Liver (tissue), 9 donors: ENCODE data around the gene GAD1. TPM values are rescaled to one million over a fixed set of nuclear protein-coding genes. Genes with fewer than 3 reads are reported as not detected.

Source experiments
- DNase-seq: peaks from one replicate; pipeline ENCODE4 v3.0.0-alpha.2; 2017; ENCODE audit warnings: low spot score
- H3K27ac ChIP-seq, 2 donors: one replicate each; pipeline ENCODE4 v1.7.0; 2013; ENCODE audit warnings: inconsistent platforms in 2 of 2, low read length in 2 of 2, control low read depth in 1 of 2, low read depth in 1 of 2, mild to moderate bottlenecking in 1 of 2
- H3K27me3 ChIP-seq, 4 donors: one replicate each; pipeline versions ENCODE4 v1.6.1 to v1.7.0; 2013; ENCODE audit warnings: low read length in 3 of 4, inconsistent platforms in 1 of 4, mild to moderate bottlenecking in 1 of 4, moderate library complexity in 1 of 4; ENCODE audit not compliant: control insufficient read depth in 4 of 4, insufficient read depth in 4 of 4
- H3K36me3 ChIP-seq, 4 donors: one replicate each; pipeline versions ENCODE4 v1.6.1 to v1.7.0; 2013; ENCODE audit warnings: low read length in 3 of 4, mild to moderate bottlenecking in 3 of 4, low read depth in 1 of 4, moderate library complexity in 1 of 4; ENCODE audit not compliant: control insufficient read depth in 4 of 4, insufficient read depth in 3 of 4
- H3K4me1 ChIP-seq, 4 donors: one replicate each; pipeline versions ENCODE4 v1.6.1 to v1.7.0; 2013; ENCODE audit warnings: low read length in 3 of 4, mild to moderate bottlenecking in 3 of 4, moderate library complexity in 1 of 4; ENCODE audit not compliant: control insufficient read depth in 4 of 4, insufficient read depth in 4 of 4
- H3K4me3 ChIP-seq, 3 donors: one replicate each; pipeline versions ENCODE4 v1.6.1 to v1.7.0; 2013; ENCODE audit warnings: low read length in 3 of 3, control low read depth in 1 of 3, low read depth in 1 of 3, mild to moderate bottlenecking in 1 of 3
- H3K9ac ChIP-seq, 2 donors: one replicate each; pipeline ENCODE4 v1.7.0; 2013; ENCODE audit warnings: low read length in 2 of 2, mild to moderate bottlenecking in 2 of 2, moderate library complexity in 2 of 2, control low read depth in 1 of 2, low read depth in 1 of 2
- H3K9me3 ChIP-seq, 4 donors: one replicate each; pipeline versions ENCODE4 v1.6.1 to v1.7.0; 2013; ENCODE audit warnings: low read length in 3 of 4; ENCODE audit not compliant: control insufficient read depth in 4 of 4
- EGR1 ChIP-seq, 2 donors: IDR thresholded peaks; 2 replicates each; pipeline ENCODE4 v1.6.1; 2016 to 2018; ENCODE audit warnings: antibody characterized with exemption in 2 of 2, low read depth in 2 of 2
- FOXA1 ChIP-seq: IDR thresholded peaks from 2 replicates; pipeline ENCODE4 v1.6.1; 2016; ENCODE audit warnings: antibody characterized with exemption
- FOXA2 ChIP-seq: IDR thresholded peaks from 2 replicates; pipeline ENCODE4 v1.6.1; 2016; ENCODE audit warnings: antibody characterized with exemption
- GABPA ChIP-seq, 2 donors: IDR thresholded peaks in 1 of 2; conservative IDR thresholded peaks in 1 of 2; 2 replicates each; pipeline ENCODE4 v1.6.1; 2016; ENCODE audit warnings: antibody characterized with exemption in 2 of 2, mild to moderate bottlenecking in 1 of 2, moderate library complexity in 1 of 2
- HNF4A ChIP-seq, 2 donors: conservative IDR thresholded peaks; 2 replicates each; pipeline ENCODE4 v1.6.1; 2016; ENCODE audit warnings: antibody characterized with exemption in 2 of 2, mild to moderate bottlenecking in 2 of 2
- JUND ChIP-seq, 2 donors: IDR thresholded peaks; 2 replicates each; pipeline ENCODE4 v1.6.1; 2016; ENCODE audit warnings: antibody characterized with exemption in 2 of 2
- MAX ChIP-seq: IDR thresholded peaks from 2 replicates; pipeline ENCODE4 v1.6.1; 2016; ENCODE audit warnings: antibody characterized with exemption
- RAD21 ChIP-seq, 2 donors: IDR thresholded peaks; 2 replicates each; pipeline ENCODE4 v1.6.1; 2016; ENCODE audit warnings: antibody characterized with exemption in 2 of 2, mild to moderate bottlenecking in 2 of 2
- REST ChIP-seq: IDR thresholded peaks from 2 replicates; pipeline ENCODE4 v1.6.1; 2016; ENCODE audit warnings: antibody characterized with exemption, mild to moderate bottlenecking
- RXRA ChIP-seq, 2 donors: IDR thresholded peaks; 2 replicates each; pipeline ENCODE4 v1.6.1; 2017 to 2018; ENCODE audit warnings: antibody characterized with exemption in 2 of 2, mild to moderate bottlenecking in 1 of 2
- SP1 ChIP-seq: IDR thresholded peaks from 2 replicates; pipeline ENCODE4 v1.6.1; 2018; ENCODE audit warnings: antibody characterized with exemption, mild to moderate bottlenecking
- YY1 ChIP-seq: IDR thresholded peaks from 2 replicates; pipeline ENCODE4 v1.6.1; 2016; ENCODE audit warnings: antibody characterized with exemption, mild to moderate bottlenecking
- WGBS: extraction: QIAGEN DNeasy Blood & Tissue Kit; methylation state at CpG from one replicate; pipeline ENCODE4 v1.1.7; 2013; 5-methylcytosine and 5-hydroxymethylcytosine counted together
- polyA plus RNA-seq, 2 donors: library from polyadenylated mRNA; stranded (reverse) in 1 of 2; unstranded in 1 of 2; fragments of 200-250 nt in 1 of 2; fragments of >200 nt in 1 of 2; fragmentation: Nextera tagmentation in 1 of 2; extraction: Ambion mirVana in 1 of 2; gene quantifications; one replicate each; pipeline versions ENCODE4 v1.2.1 to v1.2.3, GENCODE V29; 2013 to 2015
- total RNA-seq, 2 donors: library from RNA; depleted of rRNA; stranded (reverse); fragments of >200 nt; gene quantifications; one replicate each; pipeline ENCODE4 v1.2.3, GENCODE V29; 2014
- TF ChIP-seq, protein P1 (sequence below): fragments of 150-350 bp; IDR thresholded peaks from 2 replicates; pipeline ENCODE4 v1.5.1; 2017; ENCODE audit warnings: improper control_type of control experiment, low read depth, low read length; ENCODE audit not compliant: missing input control
- donor health status: healthy.
- donor health status: healthy.
- donor health status: healthy.
- donor health status: healthy.
- donor health status: healthy.

GAD1 gene
- total and polyA plus RNA-seq, 4 donors: 0.08 to 0.19 TPM; not detected in 2

- peaks cover 0 to 4% (median 0%) of the 10 kb centered on the region in 4 donors for H3K27me3 ChIP-seq
- TF ChIP-seq REST: no peak
- no peak for TF ChIP-seq YY1
- no peak for TF ChIP-seq FOXA1
- no peak for TF ChIP-seq EGR1 (IDR thresholded peaks at IDR 0.05; ENCODE audit: low read depth in 2 of 2)
- TF ChIP-seq, protein P1, sequence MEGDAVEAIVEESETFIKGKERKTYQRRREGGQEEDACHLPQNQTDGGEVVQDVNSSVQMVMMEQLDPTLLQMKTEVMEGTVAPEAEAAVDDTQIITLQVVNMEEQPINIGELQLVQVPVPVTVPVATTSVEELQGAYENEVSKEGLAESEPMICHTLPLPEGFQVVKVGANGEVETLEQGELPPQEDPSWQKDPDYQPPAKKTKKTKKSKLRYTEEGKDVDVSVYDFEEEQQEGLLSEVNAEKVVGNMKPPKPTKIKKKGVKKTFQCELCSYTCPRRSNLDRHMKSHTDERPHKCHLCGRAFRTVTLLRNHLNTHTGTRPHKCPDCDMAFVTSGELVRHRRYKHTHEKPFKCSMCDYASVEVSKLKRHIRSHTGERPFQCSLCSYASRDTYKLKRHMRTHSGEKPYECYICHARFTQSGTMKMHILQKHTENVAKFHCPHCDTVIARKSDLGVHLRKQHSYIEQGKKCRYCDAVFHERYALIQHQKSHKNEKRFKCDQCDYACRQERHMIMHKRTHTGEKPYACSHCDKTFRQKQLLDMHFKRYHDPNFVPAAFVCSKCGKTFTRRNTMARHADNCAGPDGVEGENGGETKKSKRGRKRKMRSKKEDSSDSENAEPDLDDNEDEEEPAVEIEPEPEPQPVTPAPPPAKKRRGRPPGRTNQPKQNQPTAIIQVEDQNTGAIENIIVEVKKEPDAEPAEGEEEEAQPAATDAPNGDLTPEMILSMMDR: no peak
- no peak for TF ChIP-seq RAD21 (IDR thresholded peaks at IDR 0.05)
- TF ChIP-seq MAX: no peak
- no peak for TF ChIP-seq HNF4A (conservative IDR thresholded peaks at IDR 0.05)
- no peak for TF ChIP-seq SP1
- TF ChIP-seq GABPA (IDR thresholded peaks at IDR 0.05 in 1 of 2, conservative IDR thresholded peaks at IDR 0.05 in 1 of 2): no peak
- TF ChIP-seq FOXA2: no peak
- H3K9ac ChIP-seq: no peak overlapping the region
- 83% methylated on average over 5 of the region's 5 CpGs for WGBS
- no peak for DNase-seq
- H3K27ac ChIP-seq: no peak overlapping the region
- H3K4me3 ChIP-seq: no peak overlapping the region
- H3K4me1 ChIP-seq: no peaks in the 10 kb centered on the region
- no peaks in the 10 kb centered on the region for H3K9me3 ChIP-seq
- H3K36me3 ChIP-seq: no peaks in the 10 kb centered on the region
Measured at GRCh38 chr2:170885130-170885791, 68.6 kb downstream of the GAD1 start.

- no peaks in the 10 kb centered on the region for H3K4me1 ChIP-seq
- 92% methylated on average over 1 of the region's 1 CpG for WGBS
- H3K27ac ChIP-seq: no peak overlapping the region
- H3K4me3 ChIP-seq: no peak overlapping the region
- peaks cover 0 to 4% (median 0%) of the 10 kb centered on the region in 4 donors for H3K27me3 ChIP-seq
- H3K9me3 ChIP-seq: no peaks in the 10 kb centered on the region
- DNase-seq: no peak
- H3K36me3 ChIP-seq: no peaks in the 10 kb centered on the region
- no peak overlapping the region for H3K9ac ChIP-seq
- TF ChIP-seq FOXA1: no peak
- TF ChIP-seq RXRA (IDR thresholded peaks at IDR 0.05): no peak
- no peak for TF ChIP-seq HNF4A (conservative IDR thresholded peaks at IDR 0.05)
- no peak for TF ChIP-seq GABPA (IDR thresholded peaks at IDR 0.05 in 1 of 2, conservative IDR thresholded peaks at IDR 0.05 in 1 of 2)
- TF ChIP-seq FOXA2: no peak
- no peak for TF ChIP-seq YY1
- no peak for TF ChIP-seq REST
- no peak for TF ChIP-seq RAD21 (IDR thresholded peaks at IDR 0.05)
- no peak for TF ChIP-seq MAX
- no peak for TF ChIP-seq JUND (IDR thresholded peaks at IDR 0.05)
- TF ChIP-seq EGR1 (IDR thresholded peaks at IDR 0.05; ENCODE audit: low read depth in 2 of 2): no peak
Measured at GRCh38 chr2:170886386-170886785, 69.7 kb downstream of the GAD1 start.
